Osteocyte (in vitro differentiated cells): ENCODE results near the gene ERCC3. TPM values are rescaled to one million over a fixed set of nuclear protein-coding genes. Genes with fewer than 3 reads are reported as not detected.
A peak's percentile ranks its signal among the peaks of the same experiment; 100 is the strongest.
"Not testable (repeated sequence)": the region's sequence is repeated elsewhere in the genome, so short reads cannot be mapped to it uniquely, and the experiment has no call there.

Experiments
- DNase-seq: peaks from one replicate; pipeline ENCODE4 v3.0.0; 2021; ENCODE audit warnings: mixed read lengths; ENCODE audit not compliant: unreplicated experiment; ENCODE audit errors: extremely low spot score
- H3K27ac Mint-ChIP-seq: one replicate; pipeline ENCODE4 v1.8.0; 2021; ENCODE audit warnings: mild to moderate bottlenecking, mixed read lengths; ENCODE audit not compliant: unreplicated experiment
- H3K27me3 Mint-ChIP-seq: one replicate; pipeline ENCODE4 v1.8.0; 2021; ENCODE audit warnings: mixed read lengths; ENCODE audit not compliant: unreplicated experiment
- H3K36me3 Mint-ChIP-seq: one replicate; pipeline ENCODE4 v1.8.0; 2021; ENCODE audit warnings: mixed read lengths; ENCODE audit not compliant: unreplicated experiment
- H3K4me1 Mint-ChIP-seq: one replicate; pipeline ENCODE4 v1.8.0; 2021; ENCODE audit warnings: mixed read lengths; ENCODE audit not compliant: unreplicated experiment
- H3K4me3 Mint-ChIP-seq: one replicate; pipeline ENCODE4 v1.8.0; 2021; ENCODE audit warnings: mild to moderate bottlenecking, moderate library complexity, mixed read lengths; ENCODE audit not compliant: unreplicated experiment
- H3K9me3 Mint-ChIP-seq: one replicate; pipeline ENCODE4 v1.8.0; 2021; ENCODE audit warnings: mixed read lengths; ENCODE audit not compliant: unreplicated experiment
- total RNA-seq: library from RNA; stranded (reverse); gene quantifications from 2 replicates; pipeline ENCODE4 v1.2.1, GENCODE V29; 2021
- TF ChIP-seq, protein P1 (sequence below): fragments of 200-600 bp; sonication (generic); IDR thresholded peaks from 2 replicates; pipeline ENCODE4 v1.5.0; 2021; ENCODE audit warnings: antibody characterized with exemption, mild to moderate bottlenecking, moderate library complexity

Gene ERCC3
- total RNA-seq, 1 donor from 2014 or later: 50.3 TPM

DNA sequence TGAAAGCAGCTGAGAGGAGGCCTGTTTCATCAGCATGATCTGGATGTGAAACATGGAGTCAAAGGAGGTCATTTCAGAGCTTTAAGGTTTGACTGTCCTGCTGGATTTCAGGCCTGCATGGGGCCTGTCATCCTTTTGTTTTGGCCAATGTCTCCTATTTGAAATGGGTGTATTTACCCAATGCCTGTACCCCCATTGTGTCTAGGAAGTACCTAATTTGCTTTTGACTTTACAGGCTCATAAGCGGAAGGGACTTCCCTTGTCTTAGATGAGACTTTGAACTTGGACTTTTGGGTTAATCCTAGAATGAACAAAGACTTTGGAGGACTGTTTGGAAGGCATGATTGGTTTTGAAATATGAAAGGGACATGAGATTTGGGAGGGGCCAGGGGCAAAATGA lies 54.5 kb downstream of the ERCC3 start:
- no peak for DNase-seq
- H3K27ac Mint-ChIP-seq: no peak overlapping the region
- TF ChIP-seq, protein P1, sequence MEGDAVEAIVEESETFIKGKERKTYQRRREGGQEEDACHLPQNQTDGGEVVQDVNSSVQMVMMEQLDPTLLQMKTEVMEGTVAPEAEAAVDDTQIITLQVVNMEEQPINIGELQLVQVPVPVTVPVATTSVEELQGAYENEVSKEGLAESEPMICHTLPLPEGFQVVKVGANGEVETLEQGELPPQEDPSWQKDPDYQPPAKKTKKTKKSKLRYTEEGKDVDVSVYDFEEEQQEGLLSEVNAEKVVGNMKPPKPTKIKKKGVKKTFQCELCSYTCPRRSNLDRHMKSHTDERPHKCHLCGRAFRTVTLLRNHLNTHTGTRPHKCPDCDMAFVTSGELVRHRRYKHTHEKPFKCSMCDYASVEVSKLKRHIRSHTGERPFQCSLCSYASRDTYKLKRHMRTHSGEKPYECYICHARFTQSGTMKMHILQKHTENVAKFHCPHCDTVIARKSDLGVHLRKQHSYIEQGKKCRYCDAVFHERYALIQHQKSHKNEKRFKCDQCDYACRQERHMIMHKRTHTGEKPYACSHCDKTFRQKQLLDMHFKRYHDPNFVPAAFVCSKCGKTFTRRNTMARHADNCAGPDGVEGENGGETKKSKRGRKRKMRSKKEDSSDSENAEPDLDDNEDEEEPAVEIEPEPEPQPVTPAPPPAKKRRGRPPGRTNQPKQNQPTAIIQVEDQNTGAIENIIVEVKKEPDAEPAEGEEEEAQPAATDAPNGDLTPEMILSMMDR: no peak
- H3K27me3 Mint-ChIP-seq: no peaks in the 10 kb centered on the region
- H3K9me3 Mint-ChIP-seq: peaks cover 16% of the 10 kb centered on the region
- no peak overlapping the region for H3K4me3 Mint-ChIP-seq
- H3K36me3 Mint-ChIP-seq: peaks cover 6% of the 10 kb centered on the region
- H3K4me1 Mint-ChIP-seq: no peaks in the 10 kb centered on the region

DNA sequence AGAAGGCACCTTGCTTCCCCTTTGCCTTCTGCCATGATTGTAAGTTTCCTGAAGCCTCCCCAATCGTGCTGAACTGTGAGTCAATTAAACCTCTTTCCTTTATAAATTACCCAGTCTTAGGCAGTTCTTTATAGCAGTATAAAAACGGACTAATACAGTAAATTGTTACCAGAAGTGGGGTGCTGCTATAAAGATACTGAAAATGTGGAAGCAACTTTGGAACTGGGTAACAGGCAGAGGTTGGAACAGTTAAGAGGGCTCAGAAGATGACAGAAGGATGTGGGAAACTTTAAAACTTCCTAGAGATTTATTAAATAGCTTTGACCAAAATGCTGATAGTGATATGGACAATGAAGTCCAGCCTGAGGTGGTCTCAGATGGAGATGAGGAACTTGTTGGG lies 56.2 kb downstream of the ERCC3 start:
- H3K4me1 Mint-ChIP-seq, H3K36me3 Mint-ChIP-seq, H3K27ac Mint-ChIP-seq, H3K27me3 Mint-ChIP-seq, H3K4me3 Mint-ChIP-seq: not testable (repeated sequence)
- DNase-seq: peak; percentile 19
- H3K9me3 Mint-ChIP-seq: peaks cover 16% of the 10 kb centered on the region

DNA sequence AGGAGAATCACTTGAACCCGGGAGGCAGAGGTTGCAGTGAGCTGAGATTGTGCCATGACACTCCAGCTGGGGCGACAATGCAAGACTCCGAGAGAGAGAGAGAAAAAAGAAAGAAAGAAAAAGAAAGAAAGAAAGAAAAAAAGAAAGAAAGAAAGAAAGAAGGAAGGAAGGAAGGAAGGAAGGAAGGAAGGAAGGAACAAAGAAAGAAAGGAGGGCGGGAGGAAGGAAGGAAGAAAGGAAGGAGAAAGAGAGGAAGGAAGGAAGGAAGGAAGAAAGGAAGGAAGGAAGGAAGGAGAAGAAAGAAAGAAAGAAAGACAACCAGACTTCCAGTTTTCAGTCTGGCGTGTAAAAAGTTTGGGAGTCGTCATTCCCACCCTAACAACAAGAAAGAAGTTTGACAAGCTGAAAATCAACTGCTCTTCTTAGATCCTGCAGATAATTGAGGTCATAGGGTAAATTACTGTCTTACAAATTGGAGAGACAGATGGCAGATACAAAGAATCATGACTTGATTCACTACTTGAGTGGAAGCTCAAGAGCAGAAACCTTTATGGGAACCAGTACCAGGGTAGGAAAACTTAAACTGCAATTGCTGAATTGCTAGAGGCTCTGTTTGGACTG lies 58.8 kb downstream of the ERCC3 start:
- Mint-ChIP-seq H3K4me1 (no peaks in the 10 kb centered on the region), H3K36me3 (peaks cover 7% of the 10 kb centered on the region), H3K4me3 (no peak overlapping the region), H3K27me3 (no peaks in the 10 kb centered on the region), H3K9me3 (peaks cover 16% of the 10 kb centered on the region), H3K27ac (no peak overlapping the region)
- no peak for DNase-seq
- TF ChIP-seq, protein P1: no peak

DNA sequence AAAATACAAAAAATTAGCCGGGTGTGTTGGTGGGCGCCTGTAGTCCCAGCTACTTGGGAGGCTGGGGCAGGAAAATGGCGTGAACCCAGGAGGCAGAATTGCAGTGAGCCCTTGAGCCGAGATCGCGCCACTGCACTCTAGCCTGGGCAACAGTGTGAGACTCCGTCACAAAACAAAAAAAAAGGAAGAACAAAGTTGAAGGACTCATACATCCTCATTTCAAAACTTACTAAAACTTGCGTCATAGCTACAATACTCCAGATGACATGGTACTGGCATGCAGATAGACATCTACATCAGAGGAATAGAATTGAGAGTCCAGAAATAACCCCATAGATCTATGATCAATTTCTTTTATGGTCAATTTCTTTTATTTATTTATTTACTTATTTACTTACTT lies 60.2 kb downstream of the ERCC3 start:
- TF ChIP-seq, protein P1: no peak
- Mint-ChIP-seq H3K9me3 (peaks cover 16% of the 10 kb centered on the region), H3K36me3 (peaks cover 7% of the 10 kb centered on the region), H3K4me3 (no peak overlapping the region), H3K27me3 (no peaks in the 10 kb centered on the region), H3K27ac (no peak overlapping the region), H3K4me1 (no peaks in the 10 kb centered on the region)
- DNase-seq: no peak

DNA sequence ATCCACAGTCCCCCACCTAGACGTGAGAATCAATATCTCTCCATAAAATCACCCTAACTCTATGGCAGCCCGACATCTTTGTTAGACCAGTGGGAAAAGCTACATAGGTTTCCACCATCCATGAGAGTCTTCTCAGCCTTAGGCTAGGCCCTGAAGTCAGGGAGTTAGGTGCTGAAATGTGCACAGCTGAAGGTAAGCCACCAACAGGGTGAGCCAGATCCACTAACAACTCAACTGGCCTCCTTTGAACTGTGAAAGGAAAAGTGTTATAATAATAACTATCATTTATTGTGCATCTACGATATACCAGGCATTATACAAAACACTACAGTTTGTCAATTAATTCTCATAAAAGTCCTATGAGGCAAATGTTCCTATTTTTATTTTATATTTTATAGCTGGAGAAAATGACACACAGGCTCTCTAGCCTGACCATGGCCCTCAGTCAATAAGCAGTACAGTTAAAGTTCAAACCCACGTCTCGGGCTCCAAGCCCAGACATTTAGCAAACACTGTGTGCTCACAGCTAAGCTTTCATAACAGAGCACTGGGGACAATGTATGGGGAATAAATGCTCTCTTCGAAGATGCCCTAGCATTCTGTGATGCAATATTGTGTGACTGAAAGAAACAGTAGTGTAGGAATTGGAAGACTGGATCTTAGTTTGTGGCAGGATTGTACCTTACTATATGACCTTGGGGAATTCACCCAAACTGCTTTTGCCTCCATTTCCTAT lies 62.6 kb downstream of the ERCC3 start:
- no peak overlapping the region for H3K27ac Mint-ChIP-seq
- no peak for DNase-seq
- H3K36me3 Mint-ChIP-seq: peaks cover 2% of the 10 kb centered on the region
- H3K27me3 Mint-ChIP-seq: no peaks in the 10 kb centered on the region
- peaks cover 17% of the 10 kb centered on the region for H3K4me1 Mint-ChIP-seq
- no peaks in the 10 kb centered on the region for H3K9me3 Mint-ChIP-seq
- no peak overlapping the region for H3K4me3 Mint-ChIP-seq
- TF ChIP-seq, protein P1: no peak
